HPDE6-E6E7 (cell line): Measurements from ENCODE around the gene PIGB.
A peak's percentile ranks its signal among the peaks of the same experiment; 100 is the strongest.
"Not testable (repeated sequence)": the region's sequence is repeated elsewhere in the genome, so short reads cannot be mapped to it uniquely, and the experiment has no call there.

ENCODE experiments used
- DNase-seq: peaks from one replicate; pipeline ENCODE4 v3.0.0; 2011; ENCODE audit warnings: missing footprints; ENCODE audit errors: extremely low spot score

The PIGB gene

GRCh38 chr15:55379095-55379494 is 60.1 kb downstream of the PIGB start:
- no peak for DNase-seq

GRCh38 chr15:55381595-55381994 is 62.6 kb downstream of the PIGB start:
- no peak for DNase-seq

- DNase-seq, result no peak
Observed at GRCh38 chr15:55383687-55384086, 64.7 kb downstream of the PIGB start.

GRCh38 chr15:55387027-55387426 is 68.0 kb downstream of the PIGB start:
- DNase-seq, result no peak

GRCh38 chr15:55389264-55389607 is 70.2 kb downstream of the PIGB start:
- DNase-seq, result peak; percentile 33

GRCh38 chr15:55394694-55395093 is 75.7 kb downstream of the PIGB start:
- DNase-seq, result no peak

GRCh38 chr15:55398243-55398642 is 79.2 kb downstream of the PIGB start:
- no peak for DNase-seq

- DNase-seq, result not testable (repeated sequence)
Observed at GRCh38 chr15:55400050-55400449, 81.0 kb downstream of the PIGB start.

GRCh38 chr15:55401786-55402246 is 82.8 kb downstream of the PIGB start:
- no peak for DNase-seq

GRCh38 chr15:55402707-55403106 is 83.7 kb downstream of the PIGB start:
- no peak for DNase-seq

GRCh38 chr15:55403531-55403930 is 84.5 kb downstream of the PIGB start:
- no peak for DNase-seq
